ENCODE data around the gene IGFBP7.

The IGFBP7 gene

GRCh38 chr4:57043347-57044251 is 66.6 kb downstream of the IGFBP7 start:
- DNase-seq (ENCODE audit: low read depth in 2 of 2), result no peak

- no peak for DNase-seq (ENCODE audit: low read depth in 2 of 2)
These were observed 67.4 kb downstream of the IGFBP7 start for GRCh38 chr4:57042711-57043169.

DNA sequence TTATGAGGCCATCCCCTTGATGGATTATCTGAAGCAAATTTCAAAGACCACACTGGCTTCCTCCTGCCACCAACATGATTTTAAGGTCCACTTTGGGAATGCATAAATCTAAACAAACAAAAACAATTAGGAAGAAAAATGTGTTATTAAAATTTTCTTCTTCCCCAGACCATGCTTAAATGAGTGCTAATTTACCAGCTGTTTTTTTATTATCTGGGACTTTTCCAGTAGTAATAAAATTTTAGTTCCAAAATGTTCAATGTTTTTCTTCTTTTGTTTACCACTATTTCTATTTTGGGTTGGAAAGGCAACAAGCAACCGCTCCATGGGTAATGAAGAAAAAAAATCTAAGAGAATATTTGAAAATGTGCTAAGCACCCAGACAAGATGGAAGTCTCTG is 69.2 kb downstream of the IGFBP7 start:
- DNase-seq (ENCODE audit: low read depth in 2 of 2), result no peak

- DNase-seq (ENCODE audit: low read depth in 2 of 2), result no peak
These were observed 69.7 kb downstream of the IGFBP7 start for GRCh38 chr4:57040510-57040909.

GRCh38 chr4:57039345-57039744 is 70.8 kb downstream of the IGFBP7 start:
- DNase-seq (ENCODE audit: low read depth in 2 of 2), result no peak

DNA sequence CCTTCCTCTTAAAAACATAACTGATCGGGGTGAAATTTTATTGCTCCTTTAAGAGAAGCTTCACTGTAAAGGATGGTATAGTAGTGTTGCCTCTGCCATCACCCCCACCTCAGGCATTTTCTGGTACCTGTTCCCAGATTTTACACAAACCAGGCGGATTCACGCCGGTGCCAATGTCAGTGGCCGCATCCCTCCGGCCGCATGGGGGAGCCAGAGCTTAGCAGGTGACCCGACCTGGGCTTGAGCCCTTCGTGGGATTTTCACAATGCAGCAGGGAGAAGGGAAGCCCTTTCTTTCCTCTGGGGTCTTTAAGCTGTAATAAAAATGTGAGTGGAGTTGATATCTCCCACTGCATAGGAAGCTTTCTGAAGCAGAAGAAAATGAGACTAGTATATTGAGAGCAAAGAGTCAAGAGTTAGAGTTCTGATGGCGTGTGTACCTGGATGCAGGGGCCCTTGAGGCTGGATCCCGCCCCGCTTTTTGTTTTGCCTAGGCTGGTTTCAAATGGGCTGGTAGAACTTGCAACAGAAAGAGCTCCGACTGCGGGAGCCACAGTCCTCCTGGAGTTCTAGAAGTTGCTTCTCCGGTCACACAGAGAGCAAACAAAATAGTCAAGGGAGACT is 72.1 kb downstream of the IGFBP7 start:
- peak in 1 of 2 experiments; percentile 12 for DNase-seq (ENCODE audit: low read depth in 2 of 2)

DNA sequence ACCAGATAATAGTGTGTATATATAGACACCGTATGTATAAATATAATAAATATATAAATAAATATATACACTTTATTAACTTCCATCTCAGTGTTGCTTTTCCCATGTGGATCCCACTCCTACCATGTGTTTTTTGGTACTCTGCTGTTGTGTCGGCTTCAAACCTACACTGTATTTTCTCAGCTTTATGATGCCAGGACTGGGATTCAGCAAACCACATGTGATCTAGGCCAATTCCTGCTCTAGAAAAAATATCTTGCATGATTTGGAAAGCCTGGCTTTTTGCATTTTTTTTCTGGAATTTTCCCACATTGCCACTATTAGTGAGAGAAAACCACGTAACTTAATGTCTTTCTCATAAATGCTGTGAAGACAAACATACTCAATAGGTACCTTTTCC is 75.7 kb downstream of the IGFBP7 start:
- DNase-seq (ENCODE audit: low read depth in 2 of 2), result no peak

- DNase-seq (ENCODE audit: low read depth in 2 of 2), result no peak
These were observed 87.1 kb downstream of the IGFBP7 start for GRCh38 chr4:57023104-57023503.

DNA sequence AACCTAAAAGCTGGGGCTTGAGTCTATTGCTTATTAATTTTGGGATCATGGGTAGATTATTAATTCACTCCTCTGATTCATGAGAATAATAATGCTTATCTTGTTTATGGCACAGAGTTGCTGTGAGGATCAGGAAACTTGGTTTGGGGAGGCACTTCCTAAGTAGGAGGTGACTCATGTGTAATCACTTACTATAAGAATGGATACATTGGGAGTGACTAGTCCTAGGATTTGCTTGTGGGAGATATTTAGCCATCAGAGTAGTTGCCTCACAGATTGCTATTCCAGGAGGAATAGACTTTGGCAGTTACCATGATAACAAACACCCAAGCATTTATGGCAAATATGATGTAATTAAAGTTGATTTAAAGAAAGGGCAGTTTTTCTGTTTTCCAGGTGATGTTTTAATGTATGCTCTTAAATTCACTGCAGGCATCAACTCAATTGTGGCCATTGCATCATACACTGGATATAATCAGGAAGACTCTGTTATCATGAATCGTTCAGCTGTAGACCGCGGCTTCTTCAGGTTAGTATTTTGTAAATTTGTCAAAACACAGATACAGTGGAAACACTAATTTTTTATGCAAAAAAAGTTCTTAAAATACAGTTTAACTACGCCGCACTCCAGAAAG is 89.6 kb downstream of the IGFBP7 start:
- no peak for DNase-seq (ENCODE audit: low read depth in 2 of 2)

GRCh38 chr4:57018980-57019379 is 91.2 kb downstream of the IGFBP7 start:
- no peak for DNase-seq (ENCODE audit: low read depth in 2 of 2)

DNA sequence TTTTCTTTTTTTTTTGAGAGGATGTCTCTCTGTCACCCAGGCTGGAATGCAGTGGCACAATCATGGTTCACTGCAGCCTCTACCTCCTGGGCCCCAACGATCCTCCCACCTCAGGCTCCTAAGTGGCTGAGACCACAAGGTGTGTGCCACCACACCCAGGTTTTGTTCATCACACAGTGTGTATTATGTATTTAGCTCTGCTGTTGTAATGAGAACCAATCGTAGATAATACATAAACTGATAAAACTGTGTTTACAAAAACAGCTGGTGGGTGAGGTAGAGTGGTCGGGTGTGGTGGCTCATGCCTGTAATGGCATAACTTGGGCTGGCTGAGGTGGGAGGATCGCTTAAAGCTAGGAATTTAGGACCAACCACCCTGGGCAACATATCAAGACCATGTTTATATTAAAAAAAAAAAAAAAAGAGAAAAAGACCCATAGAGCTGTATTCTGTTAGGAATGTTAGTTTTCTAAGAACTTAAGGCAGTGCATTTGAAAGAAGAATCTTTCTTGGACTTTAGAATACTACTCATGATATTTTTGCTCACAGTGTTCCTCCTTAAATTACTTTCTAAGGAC is 96.6 kb downstream of the IGFBP7 start:
- no peak for DNase-seq (ENCODE audit: low read depth in 2 of 2)

DNA sequence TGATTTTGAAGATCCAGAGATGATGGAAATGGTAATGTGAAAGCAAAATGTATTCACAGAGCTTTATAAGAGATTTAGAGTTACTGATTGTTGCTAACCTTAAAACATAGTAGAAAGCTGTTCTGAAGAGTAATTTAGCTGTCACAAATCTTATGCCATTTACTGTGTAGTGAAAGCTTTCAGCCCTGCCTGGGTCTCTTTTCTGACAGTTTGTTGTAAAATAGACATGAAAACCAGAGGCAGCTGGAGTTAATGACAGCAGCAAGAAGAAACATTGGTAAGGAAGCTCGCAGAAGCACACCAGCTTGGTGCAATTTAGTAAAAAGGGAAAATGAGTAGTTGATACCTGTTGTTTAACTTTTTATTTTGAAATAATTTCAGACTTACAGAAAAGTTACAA is 110.4 kb downstream of the IGFBP7 start:
- no peak for DNase-seq (ENCODE audit: low read depth in 2 of 2)

DNA sequence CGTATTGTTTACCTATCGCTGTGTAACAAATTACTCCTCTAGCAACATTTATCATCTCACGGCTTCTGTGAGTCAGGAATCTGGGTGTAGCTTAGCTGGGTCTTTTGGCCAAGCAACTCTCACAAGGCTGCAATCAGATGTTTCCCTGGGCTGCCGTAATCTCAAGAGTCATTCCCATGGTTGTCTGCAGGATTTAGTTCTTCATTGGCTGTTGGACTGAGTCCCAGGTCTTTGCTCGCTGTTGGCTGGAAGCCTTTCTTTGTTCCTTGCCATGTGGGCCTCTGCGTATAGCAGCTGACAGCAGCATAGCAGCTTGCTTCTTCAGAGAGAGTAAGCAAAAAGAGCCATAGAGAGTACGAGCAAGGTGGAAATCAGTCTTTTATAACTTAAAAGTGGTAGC is 114.7 kb downstream of the IGFBP7 start:
- DNase-seq (ENCODE audit: low read depth in 2 of 2), result no peak

DNA sequence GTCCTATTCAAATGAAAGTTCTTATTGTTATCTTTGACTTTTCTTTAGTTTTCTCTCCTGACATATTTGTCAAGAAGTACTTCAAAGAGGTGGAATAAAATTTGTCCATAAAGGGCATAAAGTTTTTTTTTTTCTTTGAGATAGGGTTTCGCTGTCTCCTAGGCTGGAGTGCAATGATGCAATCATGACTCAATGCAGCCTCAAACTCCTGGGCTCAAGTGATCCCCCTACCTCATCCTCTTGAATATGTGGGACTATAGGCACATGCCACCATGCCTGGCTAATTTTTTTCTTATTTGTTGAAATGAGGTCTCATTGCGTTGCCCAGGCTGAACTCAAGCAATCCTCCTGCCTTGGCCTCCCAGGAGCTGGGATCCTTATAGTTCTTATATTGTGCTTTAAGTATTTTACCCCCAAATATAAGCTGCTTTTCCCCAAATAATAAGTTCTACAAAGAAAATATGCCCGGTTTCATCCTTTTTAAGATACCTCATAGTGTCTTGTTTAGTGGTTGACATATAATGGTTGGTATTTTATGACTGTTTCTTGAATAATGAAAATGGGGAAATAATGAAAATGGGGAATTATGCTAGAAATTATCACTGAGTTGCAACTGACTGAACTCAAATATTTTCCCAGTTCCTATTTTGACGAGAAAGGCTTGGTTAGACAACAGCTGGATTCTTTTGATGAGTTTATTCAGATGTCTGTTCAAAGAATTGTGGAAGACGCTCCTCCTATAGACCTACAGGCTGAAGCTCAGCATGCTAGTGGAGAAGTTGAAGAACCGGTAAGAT is 119.9 kb downstream of the IGFBP7 start:
- no peak for DNase-seq (ENCODE audit: low read depth in 2 of 2)

GRCh38 chr4:56986952-56987351 is 123.2 kb downstream of the IGFBP7 start:
- DNase-seq (ENCODE audit: low read depth in 2 of 2), result no peak

GRCh38 chr4:56986192-56986591 is 124.0 kb downstream of the IGFBP7 start:
- DNase-seq (ENCODE audit: low read depth in 2 of 2), result no peak

DNA sequence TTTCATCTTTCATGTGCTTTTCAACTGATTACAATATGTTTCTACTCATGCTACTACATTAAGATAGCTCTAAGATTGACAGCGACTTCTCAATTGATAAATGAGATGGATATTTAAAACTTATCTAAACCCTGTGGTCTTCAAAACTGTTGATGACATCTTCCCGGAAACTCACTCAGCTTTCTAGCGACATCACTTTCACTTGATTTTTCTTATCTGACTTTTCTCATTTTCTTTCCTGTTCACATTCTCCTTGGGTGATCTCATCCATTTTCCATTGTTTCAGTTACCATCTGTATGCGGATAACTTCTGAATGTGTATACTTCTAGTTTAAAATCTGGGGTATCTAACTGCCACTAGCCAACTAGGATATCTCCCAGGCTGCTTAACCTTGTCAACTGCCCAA is 128.4 kb downstream of the IGFBP7 start:
- no peak for DNase-seq (ENCODE audit: low read depth in 2 of 2)

Measured in stimulated activated CD4-positive, alpha-beta T cell treated with anti-CD3 and anti-CD28 coated beads, Interleukin-12 subunit alpha, Interleukin-12 subunit beta, amount 100 ng/mL, for 24 hours (primary cell).